Type B pancreatic cell (in vitro differentiated cells): ENCODE measurements around the gene TBC1D19. TPM values are rescaled to one million over a fixed set of nuclear protein-coding genes. Genes with fewer than 3 reads are reported as not detected.

Experiments used
- DNase-seq: peaks from one replicate; pipeline ENCODE4 v3.0.0; 2021; ENCODE audit warnings: mixed read lengths; ENCODE audit not compliant: unreplicated experiment; ENCODE audit errors: extremely low spot score
- H3K27ac Mint-ChIP-seq: 2 replicates; pipeline ENCODE4 v1.8.0; 2021; ENCODE audit warnings: mild to moderate bottlenecking, mixed read lengths
- H3K27me3 Mint-ChIP-seq: 2 replicates; pipeline ENCODE4 v1.8.0; 2021; ENCODE audit warnings: mixed read lengths
- H3K36me3 Mint-ChIP-seq: 2 replicates; pipeline ENCODE4 v1.8.0; 2021; ENCODE audit warnings: mixed read lengths
- H3K4me1 Mint-ChIP-seq: one replicate; pipeline ENCODE4 v1.8.0; 2021; ENCODE audit warnings: mixed read lengths; ENCODE audit not compliant: unreplicated experiment
- H3K4me3 Mint-ChIP-seq: 2 replicates; pipeline ENCODE4 v1.8.0; 2021; ENCODE audit warnings: mild to moderate bottlenecking, mixed read lengths
- H3K9me3 Mint-ChIP-seq: 2 replicates; pipeline ENCODE4 v1.8.0; 2021; ENCODE audit warnings: mixed read lengths
- CTCF ChIP-seq: fragments of 200-600 bp; sonication (generic); conservative IDR thresholded peaks from 2 replicates; pipeline ENCODE4 v1.5.0; 2021; ENCODE audit warnings: antibody characterized with exemption, mild to moderate bottlenecking
- total RNA-seq: library from RNA; stranded (reverse); gene quantifications from 2 replicates; pipeline ENCODE4 v1.2.1, GENCODE V29; 2021; ENCODE audit warnings: low replicate concordance

Gene TBC1D19
- total RNA-seq, 1 donor from 2014 or later = 11.8 TPM

GRCh38 chr4:26596843-26597242 lies 13.0 kb downstream of the TBC1D19 start:
- H3K36me3 Mint-ChIP-seq = no peaks in the 10 kb centered on the region
- no peaks in the 10 kb centered on the region for H3K27me3 Mint-ChIP-seq

GRCh38 chr4:26601204-26601603 lies 17.3 kb downstream of the TBC1D19 start:
- H3K4me1 Mint-ChIP-seq = no peaks in the 10 kb centered on the region

More at GRCh38 chr4:26596843-26597242, 13.0 kb downstream of the TBC1D19 start:
- no peak for DNase-seq
- Mint-ChIP-seq H3K27ac (no peak overlapping the region), H3K4me3 (no peak overlapping the region), H3K9me3 (peaks cover 4% of the 10 kb centered on the region), H3K4me1 (no peaks in the 10 kb centered on the region)
- TF ChIP-seq CTCF = no peak

GRCh38 chr4:26607776-26608175 lies 23.9 kb downstream of the TBC1D19 start:
- H3K4me1 Mint-ChIP-seq = no peaks in the 10 kb centered on the region
- H3K4me3 Mint-ChIP-seq = no peak overlapping the region
- H3K36me3 Mint-ChIP-seq = no peaks in the 10 kb centered on the region
- TF ChIP-seq CTCF = no peak
- H3K27me3 Mint-ChIP-seq = no peaks in the 10 kb centered on the region
- no peak for DNase-seq
- no peaks in the 10 kb centered on the region for H3K9me3 Mint-ChIP-seq
- H3K27ac Mint-ChIP-seq = no peak overlapping the region

More at GRCh38 chr4:26601204-26601603, 17.3 kb downstream of the TBC1D19 start:
- Mint-ChIP-seq H3K27ac (no peak overlapping the region), H3K9me3 (peaks cover 4% of the 10 kb centered on the region), H3K36me3 (no peaks in the 10 kb centered on the region), H3K27me3 (no peaks in the 10 kb centered on the region), H3K4me3 (no peak overlapping the region)
- TF ChIP-seq CTCF = no peak
- no peak for DNase-seq

GRCh38 chr4:26609391-26609790 lies 25.5 kb downstream of the TBC1D19 start:
- Mint-ChIP-seq H3K27me3 (no peaks in the 10 kb centered on the region), H3K27ac (no peak overlapping the region), H3K4me3 (no peak overlapping the region), H3K4me1 (no peaks in the 10 kb centered on the region), H3K9me3 (no peaks in the 10 kb centered on the region), H3K36me3 (no peaks in the 10 kb centered on the region)
- no peak for DNase-seq
- no peak for TF ChIP-seq CTCF

GRCh38 chr4:26609868-26610267 lies 26.0 kb downstream of the TBC1D19 start:
- H3K4me1 Mint-ChIP-seq = no peaks in the 10 kb centered on the region
- H3K4me3 Mint-ChIP-seq = no peak overlapping the region
- DNase-seq = no peak
- H3K27me3 Mint-ChIP-seq = no peaks in the 10 kb centered on the region
- no peaks in the 10 kb centered on the region for H3K36me3 Mint-ChIP-seq
- TF ChIP-seq CTCF = no peak
- H3K9me3 Mint-ChIP-seq = no peaks in the 10 kb centered on the region
- no peak overlapping the region for H3K27ac Mint-ChIP-seq

- H3K27me3 Mint-ChIP-seq = no peaks in the 10 kb centered on the region
- no peaks in the 10 kb centered on the region for H3K36me3 Mint-ChIP-seq
- no peak for TF ChIP-seq CTCF
- no peaks in the 10 kb centered on the region for H3K9me3 Mint-ChIP-seq
- H3K27ac Mint-ChIP-seq = no peak overlapping the region
- H3K4me1 Mint-ChIP-seq = no peaks in the 10 kb centered on the region
- DNase-seq = no peak
- H3K4me3 Mint-ChIP-seq = no peak overlapping the region
Observed at GRCh38 chr4:26611372-26611771, 27.5 kb downstream of the TBC1D19 start.
